Measurements from ENCODE around the gene PIGZ.

DNA sequence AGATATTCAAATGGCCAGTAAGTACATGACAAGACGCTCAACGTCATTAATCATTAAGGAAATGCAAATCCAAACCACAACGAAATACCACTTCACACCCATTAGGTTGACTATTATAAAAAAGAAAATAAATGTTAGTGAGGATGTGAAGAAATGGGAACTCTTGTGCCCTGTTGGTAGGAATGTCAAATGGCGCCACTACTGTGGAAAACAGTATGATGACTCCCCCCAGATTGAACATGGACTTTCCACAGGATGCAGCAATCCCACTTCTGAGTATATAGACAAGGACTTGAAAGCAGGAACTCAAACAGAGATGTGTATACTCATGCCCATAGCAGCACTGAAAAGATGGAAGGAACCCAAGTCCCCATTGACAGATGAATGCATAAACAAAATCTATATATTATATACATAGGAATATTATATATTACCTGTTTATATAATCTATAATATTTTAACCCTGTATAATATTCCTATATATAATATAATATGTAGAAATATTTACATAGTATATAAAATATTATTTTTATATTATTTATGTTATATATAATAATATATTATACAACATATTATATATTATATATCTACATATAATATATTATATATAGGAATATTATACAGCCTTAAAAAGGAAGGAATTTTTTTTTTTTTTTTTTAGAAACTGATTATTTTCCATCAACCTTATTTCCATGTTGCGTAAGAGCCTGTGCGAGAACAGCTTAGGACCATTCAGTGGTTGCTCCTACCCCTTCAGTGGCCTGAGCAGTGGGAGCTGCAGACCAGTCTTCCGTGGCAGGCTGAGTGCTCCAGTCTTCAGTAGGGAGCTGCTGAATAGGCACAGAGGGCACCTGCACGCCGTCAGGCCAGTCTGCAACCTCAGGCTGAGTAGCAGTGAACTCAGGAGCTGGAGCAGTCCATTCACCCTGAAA lies 17.6 kb upstream of the PIGZ start:
- no peak for TF ChIP-seq ZNF274 (IDR thresholded peaks at IDR 0.05; ENCODE audit: low read depth, low read length)
- no peak for TF ChIP-seq YY1 (IDR thresholded peaks at IDR 0.05; ENCODE audit: insufficient read depth, insufficient read length)
- TF ChIP-seq SUZ12 (IDR thresholded peaks at IDR 0.05; ENCODE audit: extremely low read depth, insufficient read depth, insufficient read length), result no peak
